HG03378 (cell line): ENCODE measurements around the gene PKIB.
"Not testable (repeated sequence)": the region's sequence is repeated elsewhere in the genome, so short reads cannot be mapped to it uniquely, and the experiment has no call there.

Experiments
- ATAC-seq: cut with Tn5 transposase; IDR thresholded peaks from one replicate; pipeline ENCODE4 v1.9.1; 2021; ENCODE audit warnings: mild to moderate bottlenecking, moderate library complexity; ENCODE audit not compliant: unreplicated experiment

Gene PKIB

GRCh38 chr6:122736616-122737015, 126.4 kb downstream of the PKIB start:
- ATAC-seq = no peak

- no peak for ATAC-seq
Measured at GRCh38 chr6:122740091-122740490, 129.9 kb downstream of the PKIB start.

- no peak for ATAC-seq
Measured at GRCh38 chr6:122740936-122741335, 130.7 kb downstream of the PKIB start.

GRCh38 chr6:122744247-122744646, 134.0 kb downstream of the PKIB start:
- ATAC-seq = not testable (repeated sequence)

- not testable (repeated sequence) for ATAC-seq
Measured at GRCh38 chr6:122744856-122745255, 134.7 kb downstream of the PKIB start.

GRCh38 chr6:122746688-122747087, 136.5 kb downstream of the PKIB start:
- no peak for ATAC-seq

GRCh38 chr6:122747573-122747972, 137.4 kb downstream of the PKIB start:
- no peak for ATAC-seq

- not testable (repeated sequence) for ATAC-seq
Measured at GRCh38 chr6:122748945-122749344, 138.7 kb downstream of the PKIB start.

GRCh38 chr6:122749451-122750050, 139.3 kb downstream of the PKIB start:
- no peak for ATAC-seq

- peak; percentile 91 for ATAC-seq
Measured at GRCh38 chr6:122751326-122751725, 141.1 kb downstream of the PKIB start.

GRCh38 chr6:122752459-122752858, 142.3 kb downstream of the PKIB start:
- ATAC-seq = peak; percentile 39

GRCh38 chr6:122753000-122753687, 142.9 kb downstream of the PKIB start:
- ATAC-seq = no peak

GRCh38 chr6:122753688-122754056, 143.5 kb downstream of the PKIB start:
- no peak for ATAC-seq

GRCh38 chr6:122754191-122754731, 144.1 kb downstream of the PKIB start:
- no peak for ATAC-seq

GRCh38 chr6:122755901-122756300, 145.7 kb downstream of the PKIB start:
- no peak for ATAC-seq

- ATAC-seq = peak; percentile 100
Measured at GRCh38 chr6:122758927-122759334, 148.7 kb downstream of the PKIB start.

GRCh38 chr6:122760330-122760729, 150.1 kb downstream of the PKIB start:
- no peak for ATAC-seq

GRCh38 chr6:122766256-122766655, 156.1 kb downstream of the PKIB start:
- ATAC-seq = no peak

- ATAC-seq = no peak
Measured at GRCh38 chr6:122770835-122771601, 160.8 kb downstream of the PKIB start.

- ATAC-seq = no peak
Measured at GRCh38 chr6:122772724-122773415, 162.7 kb downstream of the PKIB start.
